Retinal pigment epithelial cell (primary cell): Measurements from ENCODE around the gene THRA.

Experiments
- DNase-seq: peaks from one replicate; pipeline ENCODE4 v3.0.0-alpha.2; 2010; ENCODE audit warnings: low read depth
- H3K4me3 ChIP-seq: 2 replicates; pipeline ENCODE4 v1.5.1; 2011; ENCODE audit warnings: mild to moderate bottlenecking, low read length, control low read depth, moderate library complexity
- TF ChIP-seq, protein P1 (sequence below): conservative IDR thresholded peaks from 2 replicates; pipeline ENCODE4 v1.5.1; 2011; ENCODE audit warnings: low read depth, low read length, control low read depth, inconsistent platforms

THRA gene

DNA sequence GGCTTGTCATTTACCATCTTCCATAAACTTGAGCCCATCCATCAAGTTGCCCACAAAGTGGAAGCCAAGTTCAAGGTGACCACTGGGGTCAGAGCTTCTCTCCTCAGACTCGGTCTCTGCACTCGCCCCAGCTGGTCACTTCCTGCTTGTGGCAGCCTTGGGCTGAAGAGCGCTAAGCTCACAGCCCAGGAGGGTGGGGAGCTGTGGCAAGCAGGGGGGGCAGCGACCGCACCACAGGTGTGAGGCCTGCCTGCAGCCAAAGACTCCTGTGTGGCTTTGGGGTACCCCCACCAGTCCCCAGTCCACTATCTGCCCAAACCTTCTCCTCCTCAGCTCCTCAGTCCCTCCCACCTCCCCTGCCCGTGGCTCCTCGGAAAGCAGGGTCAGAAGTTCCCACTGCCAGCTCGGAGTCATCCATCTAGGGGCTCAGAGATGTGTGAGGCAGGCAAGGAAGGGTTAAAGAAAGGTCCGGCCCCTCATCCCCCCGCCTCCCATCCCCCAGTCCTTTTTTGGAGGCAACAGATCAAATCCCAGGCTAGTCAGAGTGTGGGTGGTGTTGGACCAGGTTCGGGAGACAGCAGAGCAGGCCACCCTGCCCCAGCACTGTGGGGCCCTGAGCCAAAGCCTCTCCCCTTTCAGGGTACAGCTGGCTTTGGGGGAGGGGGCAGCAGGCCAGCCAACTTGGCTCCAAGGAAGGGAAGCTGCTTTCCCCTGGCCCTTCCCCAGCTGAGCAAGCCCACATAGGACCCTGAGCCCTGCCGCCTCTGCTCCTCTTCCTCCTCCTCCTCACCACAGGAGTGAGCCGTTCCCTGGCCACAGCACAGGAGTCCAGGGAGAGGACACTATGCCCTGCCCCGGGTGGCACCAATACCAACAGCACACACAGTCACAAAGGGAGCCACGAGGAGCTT, 44.3 kb upstream of the THRA start:
- TF ChIP-seq, protein P1, sequence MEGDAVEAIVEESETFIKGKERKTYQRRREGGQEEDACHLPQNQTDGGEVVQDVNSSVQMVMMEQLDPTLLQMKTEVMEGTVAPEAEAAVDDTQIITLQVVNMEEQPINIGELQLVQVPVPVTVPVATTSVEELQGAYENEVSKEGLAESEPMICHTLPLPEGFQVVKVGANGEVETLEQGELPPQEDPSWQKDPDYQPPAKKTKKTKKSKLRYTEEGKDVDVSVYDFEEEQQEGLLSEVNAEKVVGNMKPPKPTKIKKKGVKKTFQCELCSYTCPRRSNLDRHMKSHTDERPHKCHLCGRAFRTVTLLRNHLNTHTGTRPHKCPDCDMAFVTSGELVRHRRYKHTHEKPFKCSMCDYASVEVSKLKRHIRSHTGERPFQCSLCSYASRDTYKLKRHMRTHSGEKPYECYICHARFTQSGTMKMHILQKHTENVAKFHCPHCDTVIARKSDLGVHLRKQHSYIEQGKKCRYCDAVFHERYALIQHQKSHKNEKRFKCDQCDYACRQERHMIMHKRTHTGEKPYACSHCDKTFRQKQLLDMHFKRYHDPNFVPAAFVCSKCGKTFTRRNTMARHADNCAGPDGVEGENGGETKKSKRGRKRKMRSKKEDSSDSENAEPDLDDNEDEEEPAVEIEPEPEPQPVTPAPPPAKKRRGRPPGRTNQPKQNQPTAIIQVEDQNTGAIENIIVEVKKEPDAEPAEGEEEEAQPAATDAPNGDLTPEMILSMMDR: no peak
- no peak for DNase-seq
- H3K4me3 ChIP-seq: no peak overlapping the region

DNA sequence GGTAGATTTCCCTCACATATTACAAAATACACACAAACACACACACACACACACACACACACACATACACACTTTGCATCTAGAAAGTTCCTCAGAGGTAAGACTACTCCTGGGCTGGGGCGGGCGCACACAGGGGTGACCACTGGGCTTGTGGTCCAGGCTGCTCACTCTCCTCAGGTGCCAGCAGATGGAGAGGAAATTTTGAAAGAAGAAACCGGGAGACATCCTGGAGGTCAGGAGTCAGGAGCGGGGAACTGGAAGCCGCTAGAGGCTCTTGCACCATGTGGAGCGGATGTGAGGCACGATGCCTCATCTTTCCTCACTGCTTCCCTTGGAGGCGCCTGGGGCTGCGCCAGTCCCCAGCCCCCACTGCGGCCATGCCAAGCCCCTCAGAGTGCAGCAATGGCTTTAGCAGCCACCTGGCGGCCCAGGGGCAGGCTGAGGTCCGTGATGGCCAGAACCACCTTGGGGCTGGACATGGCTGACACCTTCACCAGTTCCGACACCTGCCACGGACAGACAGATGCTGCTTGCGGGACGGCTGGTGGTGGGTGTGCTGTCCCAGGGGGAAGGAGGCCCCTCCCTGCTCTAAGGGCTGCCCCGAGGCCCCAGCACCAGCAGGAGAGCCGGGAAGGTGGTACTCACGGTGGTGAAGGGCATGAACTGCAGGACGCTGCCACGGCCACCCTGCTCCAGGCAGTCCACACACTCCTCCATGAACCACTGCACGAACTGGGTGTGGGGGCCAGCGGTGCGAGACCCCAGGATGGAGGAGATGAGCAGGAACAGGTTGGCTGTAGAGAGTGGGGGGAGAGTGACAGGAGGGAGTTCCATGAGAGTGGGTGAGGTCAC, 43.4 kb upstream of the THRA start:
- no peak for DNase-seq
- H3K4me3 ChIP-seq: no peak overlapping the region
- TF ChIP-seq, protein P1: no peak

DNA sequence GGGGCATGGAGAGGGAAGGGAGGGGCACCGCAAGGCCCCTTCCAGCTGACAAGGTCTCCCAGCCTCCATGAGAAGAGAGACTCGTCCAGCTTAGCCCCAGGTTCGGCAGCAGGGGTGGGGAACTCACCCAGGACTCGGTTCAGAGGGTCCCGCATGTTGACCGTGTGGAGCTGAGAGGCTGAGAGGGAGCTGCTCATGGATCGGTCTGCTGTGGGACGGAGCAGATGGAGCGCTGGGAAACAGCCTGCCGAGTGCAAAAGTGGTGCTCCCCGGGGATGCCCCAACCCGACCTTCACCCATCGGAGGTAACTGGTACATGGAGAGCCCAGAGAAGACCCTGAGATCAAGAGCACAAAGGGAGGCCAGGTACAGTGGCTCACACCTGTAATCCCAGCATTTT, 42.6 kb upstream of the THRA start:
- no peak for DNase-seq
- H3K4me3 ChIP-seq: no peak overlapping the region
- TF ChIP-seq, protein P1: no peak

DNA sequence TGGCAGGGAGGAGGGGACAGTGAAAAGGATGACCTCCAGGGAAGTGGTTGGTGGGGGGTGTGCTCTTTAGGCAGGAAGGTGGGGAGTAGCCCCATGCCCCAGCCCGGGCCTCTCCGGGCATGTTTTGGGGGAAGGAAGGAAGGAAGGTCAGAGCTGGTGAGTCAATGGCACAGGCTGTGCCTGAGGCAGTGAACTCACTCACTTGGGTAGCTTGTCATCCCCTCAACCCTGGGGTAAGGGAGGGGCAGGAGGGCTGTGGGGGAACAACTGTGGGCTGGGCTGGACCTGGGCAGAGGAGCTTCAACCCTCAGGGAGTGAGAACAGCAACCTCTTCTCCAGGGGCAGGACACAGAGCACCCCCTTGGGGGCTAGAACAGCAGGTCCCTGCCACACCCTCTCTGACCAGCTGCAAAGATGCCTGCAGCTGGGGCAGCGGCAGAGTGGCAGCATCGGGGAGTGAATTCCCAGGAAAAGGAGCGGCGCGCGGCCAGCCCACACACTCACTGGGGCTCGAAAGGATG, 41.3 kb upstream of the THRA start:
- TF ChIP-seq, protein P1: no peak
- H3K4me3 ChIP-seq: no peak overlapping the region
- no peak for DNase-seq

DNA sequence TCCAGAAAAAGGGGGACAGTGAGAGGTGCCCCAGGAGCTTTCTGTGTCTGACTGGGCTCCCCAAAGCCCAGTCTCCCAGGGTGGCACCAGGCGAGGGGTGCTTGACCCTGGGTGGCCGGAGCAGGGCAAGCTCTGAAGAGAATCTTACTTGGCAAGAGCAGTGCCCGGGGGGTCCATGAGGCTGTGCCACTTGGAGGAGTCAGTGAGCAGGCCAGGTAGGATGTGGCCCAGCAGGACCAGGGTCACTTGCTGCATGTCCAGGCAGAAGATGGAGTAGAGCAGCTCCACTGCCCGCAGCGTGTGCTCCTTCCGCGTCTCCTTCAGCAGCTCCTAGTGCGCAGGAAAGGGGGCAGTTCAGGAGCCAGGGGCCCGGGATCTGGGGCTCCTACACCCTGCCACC, 40.3 kb upstream of the THRA start:
- DNase-seq: no peak
- H3K4me3 ChIP-seq: no peak overlapping the region
- TF ChIP-seq, protein P1: no peak

DNA sequence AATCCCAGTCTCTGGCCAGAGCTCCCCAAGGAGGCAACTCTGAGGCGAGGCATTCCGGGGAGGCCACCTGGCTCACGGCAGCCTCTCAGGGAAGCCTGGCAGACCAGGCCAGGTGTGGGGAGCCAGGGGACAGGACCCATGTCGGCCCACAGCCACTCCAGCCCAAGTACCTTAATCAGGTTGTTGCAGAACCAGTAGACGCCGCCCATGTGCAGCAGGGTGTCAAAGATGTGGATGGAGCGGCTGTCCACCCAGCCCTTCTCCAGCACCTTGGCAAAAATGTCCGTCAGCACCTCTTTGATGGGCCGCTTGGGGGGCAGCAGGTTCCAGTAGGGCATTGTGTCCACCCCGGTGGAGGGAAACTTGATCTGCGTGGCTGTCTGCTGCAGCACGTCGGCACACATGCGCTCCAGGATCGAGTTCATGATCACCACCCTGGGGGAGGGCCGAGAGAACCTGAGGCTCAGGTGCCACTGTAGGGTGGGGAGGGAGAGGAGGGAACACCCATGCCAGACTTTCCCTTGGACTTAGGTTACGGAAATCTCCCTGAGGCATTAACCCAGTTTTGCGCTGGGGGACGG, 39.7 kb upstream of the THRA start:
- TF ChIP-seq, protein P1: no peak
- no peak for DNase-seq

More for the DNA sequence above, 39.7 kb upstream of the THRA start:
- no peak overlapping the region for H3K4me3 ChIP-seq
